RPMI7951 (cell line): Measurements from ENCODE around the gene ATAD3A. TPM values are rescaled to one million over a fixed set of nuclear protein-coding genes. Genes with fewer than 3 reads are reported as not detected.
A peak's percentile ranks its signal among the peaks of the same experiment; 100 is the strongest.

ENCODE experiments used
- DNase-seq: peaks from one replicate; pipeline ENCODE4 v3.0.0-alpha.2; 2012; ENCODE audit warnings: low read depth
- total RNA-seq: library from RNA; depleted of rRNA; stranded (reverse); fragments of >200 nt; shearing (Covaris generic); gene quantifications from 2 replicates; pipeline ENCODE4 v1.2.3, GENCODE V29; 2014

The ATAD3A gene
- total RNA-seq, 1 experiment from 2014 or later, result 24.9 TPM

- no peak for DNase-seq
Measured at GRCh38 chr1:1539310-1540089, 27.5 kb downstream of the ATAD3A start.

DNA sequence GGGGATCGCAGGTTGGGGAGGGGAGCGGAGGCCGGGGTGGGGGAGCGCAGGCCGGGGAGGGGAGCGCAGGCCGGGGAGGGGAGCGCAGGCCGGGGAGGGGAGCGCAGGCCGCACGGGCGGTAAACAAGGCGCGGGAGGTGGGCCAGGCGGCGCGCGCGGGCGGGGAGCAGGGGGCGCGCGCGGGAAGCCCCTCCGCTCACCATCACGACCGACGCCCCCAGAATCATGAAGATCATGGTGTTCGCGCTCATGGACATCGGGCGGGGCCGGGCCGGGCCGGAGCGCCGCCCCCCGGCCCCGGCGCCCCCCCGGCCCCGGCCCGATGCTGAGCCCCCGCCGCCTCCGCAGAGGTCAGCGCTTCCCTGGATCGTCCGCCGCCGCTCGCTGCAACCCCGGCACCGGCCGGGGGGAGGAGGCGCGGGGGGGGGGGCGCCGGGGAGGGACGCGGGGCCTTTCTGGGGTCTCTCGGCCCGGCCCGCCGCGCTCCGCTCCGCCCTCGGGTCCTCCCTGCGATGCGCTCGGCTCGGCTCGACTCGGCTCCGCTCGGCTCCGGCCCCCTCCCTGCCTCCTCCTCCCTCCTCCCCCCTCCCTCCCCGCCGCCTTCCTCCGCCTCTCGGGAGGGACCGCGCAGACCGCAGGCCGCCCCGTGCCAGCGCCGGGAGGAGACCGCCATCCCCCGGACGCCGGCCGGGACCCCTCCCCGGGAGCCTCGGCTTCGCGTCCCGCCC is 28.3 kb downstream of the ATAD3A start, which contains the start of gene TMEM240:
TSS of gene TMEM240 (minus strand) at position 535 of the 728 bp plus-strand sequence. CDS start at position 257, 278 bp downstream.
- DNase-seq, result no peak

DNA sequence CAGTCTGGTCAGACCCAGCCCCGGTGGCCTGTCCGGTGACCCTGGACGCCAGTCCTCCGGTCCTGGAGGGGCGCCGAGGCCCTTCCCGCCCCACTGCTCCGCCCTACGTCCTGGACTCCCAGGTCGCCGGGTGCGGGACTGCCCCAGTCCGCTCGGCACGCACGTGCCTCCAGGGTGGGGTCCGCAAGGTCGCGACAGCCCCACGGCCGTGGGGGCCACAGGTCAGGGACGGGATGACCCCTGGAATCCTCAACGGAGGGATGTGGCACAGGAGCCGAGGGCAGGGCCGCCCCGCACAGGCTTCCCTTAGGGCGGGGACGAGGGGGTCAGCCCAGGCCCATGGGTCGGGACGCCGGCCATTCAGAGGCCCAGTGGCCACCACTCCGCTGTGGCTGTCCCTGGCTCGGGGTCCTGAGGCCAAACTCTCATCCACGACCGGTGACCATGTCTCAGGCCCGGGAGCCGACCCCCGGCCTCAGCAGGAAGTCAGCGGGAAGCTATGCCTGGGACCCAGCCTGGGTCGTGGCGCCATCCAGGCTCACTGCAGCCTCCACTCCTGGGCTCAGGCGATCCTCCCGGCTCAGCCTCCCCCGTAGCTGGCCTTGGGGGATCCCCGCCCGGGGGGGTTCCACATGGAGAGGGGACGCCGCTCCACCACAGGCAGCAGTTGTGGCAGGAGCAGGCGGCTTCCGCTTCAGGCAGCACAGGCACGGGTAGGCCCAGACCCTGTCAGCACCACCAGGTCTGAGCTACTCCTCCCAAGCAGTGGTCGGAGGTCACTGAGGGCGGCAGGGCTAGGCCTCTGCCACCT is 29.1 kb downstream of the ATAD3A start:
- DNase-seq, result no peak

DNA sequence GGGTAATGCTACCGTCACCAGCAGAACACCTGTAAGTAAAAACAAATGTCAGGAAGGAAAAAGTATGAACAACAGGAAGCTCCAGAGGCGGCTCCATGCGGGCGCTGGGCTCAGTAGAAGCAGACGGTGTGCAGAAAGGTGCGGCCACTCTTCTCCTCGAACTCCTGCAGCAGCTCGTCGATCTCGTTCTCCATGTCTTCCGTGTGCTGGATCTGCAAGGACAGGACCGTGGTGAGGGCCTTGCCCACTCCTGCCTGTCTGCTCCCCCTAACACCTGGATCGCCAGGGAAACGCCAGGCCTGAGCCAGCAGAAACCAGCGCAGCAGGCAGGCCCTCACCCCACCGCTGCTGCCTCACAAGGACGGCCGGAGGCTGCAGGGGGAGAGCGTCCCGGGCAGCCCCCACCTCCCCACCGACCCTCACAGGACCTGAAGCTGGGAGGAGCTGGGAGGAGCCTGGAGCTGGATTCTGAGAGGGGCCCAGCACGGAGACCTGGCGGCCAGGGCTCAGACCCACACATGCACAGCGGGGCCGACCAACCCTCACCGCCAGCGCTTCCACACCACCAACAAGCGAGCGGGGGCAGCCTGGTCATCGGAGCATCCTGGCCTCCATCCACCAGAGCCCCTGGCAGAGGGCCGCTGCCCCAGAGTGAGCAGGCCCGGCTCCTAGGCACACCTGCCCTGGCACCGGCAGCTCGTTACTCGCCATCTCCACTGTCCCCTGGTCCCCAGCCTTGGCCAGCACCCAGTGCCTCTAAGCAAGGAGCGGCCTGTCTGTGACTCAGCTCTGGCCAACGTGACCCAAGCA is 30.2 kb downstream of the ATAD3A start:
- no peak for DNase-seq

DNA sequence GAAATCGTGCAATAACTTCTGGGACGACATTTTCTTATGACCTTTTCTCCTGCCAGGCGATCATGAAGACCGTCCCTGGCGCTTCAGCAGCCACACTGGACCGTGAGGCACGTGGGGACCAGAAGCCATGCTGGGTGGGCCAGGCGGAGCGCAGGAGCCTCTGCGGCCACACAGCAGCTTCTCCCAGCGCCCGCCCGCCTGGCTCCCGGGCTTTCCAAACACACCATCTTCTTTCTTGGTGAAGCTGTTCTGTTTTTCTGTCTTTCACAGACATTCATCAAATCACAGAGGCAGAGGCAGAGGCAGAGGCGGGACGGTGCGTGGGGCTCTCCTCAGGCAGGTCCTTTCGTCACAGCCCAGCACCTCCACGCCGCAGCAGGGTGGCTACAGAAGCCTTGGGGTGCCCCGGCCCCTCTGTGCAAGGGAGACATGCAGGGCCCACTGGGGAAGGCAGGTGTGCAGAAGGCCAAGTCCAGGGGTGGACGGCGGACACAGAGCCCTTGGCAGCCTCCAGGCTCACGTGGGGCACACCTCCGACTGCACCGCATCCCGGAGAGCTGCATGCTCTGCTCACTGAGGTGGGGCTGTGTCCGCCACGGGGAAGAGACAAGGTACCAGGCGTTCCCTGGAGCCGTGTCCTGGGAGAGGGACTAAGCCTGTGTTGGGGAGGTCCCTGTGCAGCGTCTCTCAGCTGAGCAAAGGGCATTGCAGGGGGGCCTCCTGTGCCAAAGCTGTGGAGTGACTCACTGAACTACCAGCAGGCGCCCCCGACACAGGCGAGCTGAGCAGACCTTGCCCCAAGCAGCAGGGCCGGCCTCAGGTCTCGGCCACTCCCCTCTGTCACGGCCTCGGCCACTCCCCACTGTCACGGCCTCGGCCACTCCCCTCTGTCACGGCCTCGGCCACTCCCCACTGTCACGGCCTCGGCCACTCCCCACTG is 31.1 kb downstream of the ATAD3A start:
- no peak for DNase-seq

DNA sequence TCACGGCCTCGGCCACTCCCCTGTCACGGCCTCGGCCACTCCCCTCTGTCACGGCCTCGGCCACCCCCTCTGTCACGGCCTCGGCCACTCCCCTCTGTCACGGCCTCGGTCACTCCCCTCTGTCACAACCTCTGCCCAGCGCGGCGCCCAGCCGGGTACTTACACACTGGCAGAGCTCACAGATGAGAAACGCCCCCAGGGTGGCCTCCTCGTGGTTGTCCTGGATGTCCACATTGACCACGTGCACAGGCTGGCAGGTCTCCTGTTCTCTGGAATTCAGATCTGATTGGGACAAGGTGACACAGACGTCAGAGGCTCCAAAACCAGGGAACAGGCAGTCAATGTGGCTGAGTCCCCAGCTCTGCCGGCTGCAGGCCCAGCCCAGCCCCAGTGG is 31.7 kb downstream of the ATAD3A start:
- peak; percentile 18 for DNase-seq

DNA sequence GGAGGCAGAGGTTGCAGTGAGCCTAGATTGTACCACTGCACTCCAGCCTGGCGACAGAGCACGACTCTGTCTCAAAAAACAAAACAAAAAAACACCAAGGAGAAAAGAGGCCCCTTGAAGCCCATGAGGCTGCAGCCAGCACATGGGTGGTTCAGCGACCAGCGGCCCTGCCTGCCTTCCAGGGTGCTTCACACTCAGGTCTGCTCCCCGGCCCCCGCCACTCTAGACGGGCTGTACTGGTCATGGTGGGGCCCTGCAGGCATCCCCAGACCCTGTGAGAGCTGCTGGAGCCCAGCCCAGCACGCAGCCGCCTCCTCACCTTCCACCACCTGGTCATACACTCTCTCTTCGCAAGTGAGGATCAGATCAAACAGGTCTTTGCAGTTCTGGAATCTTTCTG is 32.6 kb downstream of the ATAD3A start:
- DNase-seq, result no peak

GRCh38 chr1:1545946-1546737 is 34.2 kb downstream of the ATAD3A start:
- DNase-seq, result no peak

DNA sequence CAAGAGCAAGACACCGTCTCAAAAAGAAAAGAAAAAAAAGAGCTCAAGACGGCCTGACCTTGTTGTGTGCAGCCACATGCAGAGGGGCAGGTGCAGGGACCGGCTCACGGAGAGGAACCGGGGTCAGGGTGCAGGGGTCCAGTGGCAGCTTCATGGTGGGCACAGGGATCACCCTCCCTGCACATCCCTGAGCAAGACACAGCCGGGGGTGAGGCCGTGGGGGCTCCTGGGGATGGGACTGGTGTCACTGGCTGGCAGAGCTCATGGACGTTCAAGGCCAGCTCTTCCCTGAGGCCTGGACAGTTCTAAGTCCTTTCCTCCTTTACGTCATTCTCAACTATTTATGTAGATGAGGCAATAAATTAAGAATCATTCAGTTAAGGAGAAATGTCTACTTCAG is 35.0 kb downstream of the ATAD3A start:
- no peak for DNase-seq

DNA sequence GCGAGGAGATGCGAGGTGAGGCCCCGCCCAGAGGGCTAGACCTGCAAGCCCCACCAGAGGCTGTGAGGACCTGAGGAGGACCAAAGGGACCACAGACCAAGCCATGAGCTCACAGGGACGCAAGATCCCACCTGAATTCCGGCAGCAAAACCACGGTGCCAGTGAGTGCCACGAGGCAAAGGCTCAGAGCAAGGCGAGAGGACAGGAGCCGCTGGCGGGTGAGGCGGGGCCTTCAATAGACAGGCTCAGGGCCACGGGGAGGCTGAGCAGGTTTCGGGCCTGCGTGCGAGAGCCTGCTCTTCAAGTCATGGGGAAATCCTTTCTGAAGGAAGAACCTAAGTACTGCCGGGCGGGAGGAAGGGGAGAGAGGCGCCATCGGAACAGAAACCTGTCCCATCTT is 35.5 kb downstream of the ATAD3A start:
- no peak for DNase-seq

DNA sequence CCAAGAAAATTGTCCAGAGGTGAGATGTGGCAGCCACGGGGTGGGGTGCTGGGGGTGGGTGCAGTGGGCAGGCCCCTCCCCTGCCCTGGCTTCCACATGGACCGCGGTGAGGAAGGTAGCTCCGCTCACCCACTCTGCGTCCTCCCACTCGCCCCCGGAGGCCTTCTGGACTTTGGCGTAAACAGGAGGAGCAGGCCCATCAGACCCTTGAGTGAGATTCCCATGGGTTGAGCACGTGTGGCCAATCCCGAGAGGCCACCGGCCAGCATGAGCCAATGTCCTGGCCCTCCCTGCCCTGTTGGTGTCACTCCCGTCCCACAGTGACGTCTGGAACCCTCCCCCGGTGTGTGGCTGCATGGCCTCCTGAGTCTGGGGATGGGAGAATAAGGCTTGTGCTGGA is 36.6 kb downstream of the ATAD3A start:
- DNase-seq, result no peak

DNA sequence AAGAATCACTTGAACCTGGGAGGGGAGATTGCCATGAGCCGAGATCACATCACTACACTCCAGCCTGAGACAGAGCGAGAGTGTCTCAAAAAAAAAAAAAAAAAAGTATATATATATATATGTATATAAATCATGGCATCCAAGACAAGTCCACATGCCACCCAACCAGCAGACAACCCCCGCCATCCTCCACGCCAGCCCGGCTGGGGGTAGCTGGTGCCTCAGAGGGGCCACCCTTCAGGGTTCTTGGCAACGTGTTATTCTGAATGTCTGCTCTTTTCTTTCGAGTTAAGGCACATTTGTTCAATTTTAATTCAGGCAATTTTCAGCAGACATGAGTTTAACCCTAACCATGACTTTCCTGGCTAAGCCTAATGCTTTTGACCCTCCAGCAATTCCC is 38.1 kb downstream of the ATAD3A start:
- DNase-seq, result no peak

- DNase-seq, result no peak
Measured at GRCh38 chr1:1550591-1551432, 38.9 kb downstream of the ATAD3A start.

- DNase-seq, result no peak
Measured at GRCh38 chr1:1551524-1552262, 39.7 kb downstream of the ATAD3A start.

DNA sequence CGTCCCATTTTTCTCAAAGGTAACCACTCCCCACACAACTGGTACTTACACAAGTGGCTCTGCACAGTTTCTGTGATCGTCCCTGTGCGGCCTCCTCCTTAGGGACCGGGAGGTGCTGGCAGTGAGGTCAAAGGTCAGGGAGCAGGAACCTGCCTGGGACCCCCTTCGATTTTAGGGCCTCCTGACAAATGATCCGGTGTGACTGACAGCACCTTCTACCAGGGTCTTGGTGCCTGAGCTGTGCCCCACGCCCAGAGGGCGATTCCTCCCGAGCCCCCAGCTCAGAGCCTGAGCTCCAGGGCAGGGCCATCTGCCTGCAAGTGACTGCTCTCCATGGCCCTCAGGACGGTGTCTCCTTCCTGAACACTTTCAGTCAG is 40.3 kb downstream of the ATAD3A start:
- DNase-seq, result no peak

DNA sequence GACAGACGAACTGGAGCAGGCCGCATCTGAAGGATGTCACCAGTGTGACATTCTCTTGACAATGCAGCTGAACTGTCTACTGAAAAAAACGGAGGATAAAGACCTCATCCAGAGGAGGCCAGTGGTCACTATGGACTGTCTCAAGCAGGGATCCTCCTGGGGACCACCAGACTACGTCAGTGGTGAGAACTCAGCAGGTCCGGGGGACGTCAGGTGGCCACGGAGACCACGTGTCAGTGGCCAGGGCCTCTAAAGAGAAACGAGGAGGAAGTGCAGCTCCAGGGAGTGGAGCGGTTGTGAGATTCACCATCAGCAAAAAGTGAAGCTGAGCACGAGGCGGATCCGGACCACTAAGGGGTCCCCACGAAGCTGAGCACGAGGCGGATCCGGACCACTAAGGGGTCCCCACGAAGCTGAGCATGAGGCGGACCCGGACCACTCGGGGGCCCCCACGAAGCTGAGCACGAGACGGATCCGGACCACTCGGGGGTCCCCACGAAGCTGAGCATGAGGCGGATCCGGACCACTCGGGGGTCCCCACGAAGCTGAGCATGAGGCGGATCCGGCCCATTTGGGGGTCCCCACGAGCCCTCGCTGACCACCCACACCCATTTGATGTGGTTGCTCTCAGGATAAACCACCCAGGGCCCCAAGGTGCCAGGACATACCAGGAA is 42.0 kb downstream of the ATAD3A start:
- DNase-seq, result no peak

DNA sequence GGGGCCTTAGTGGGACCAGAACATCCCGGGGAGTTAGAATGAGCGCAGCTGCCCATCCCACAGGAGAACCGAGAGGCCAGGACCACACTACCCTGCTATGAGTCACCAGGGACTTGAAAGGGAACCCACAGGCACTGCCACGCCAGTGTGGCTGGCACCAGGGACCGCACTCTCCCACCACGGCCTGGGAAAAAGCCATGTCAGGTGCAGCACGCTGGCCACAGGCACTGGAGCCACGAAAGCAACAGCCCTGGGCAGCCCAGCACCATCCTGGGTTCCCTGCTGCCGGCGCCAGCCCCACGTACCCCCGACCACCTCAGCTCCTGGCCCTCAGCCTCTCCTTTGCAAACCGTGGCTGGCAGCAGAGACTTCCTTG is 42.6 kb downstream of the ATAD3A start:
- peak; percentile 56 for DNase-seq
